Coronary artery (tissue), 2 donors: ENCODE results near the gene GALNT18.

Source experiments
- DNase-seq: peaks from one replicate; pipeline ENCODE4 v3.0.0-alpha.2; 2017; ENCODE audit warnings: low spot score
- H3K27ac ChIP-seq, 2 donors: fragments of 200-600 bp; sonication (generic); one replicate each; pipeline ENCODE4 v1.5.1; 2016 to 2019
- H3K4me3 ChIP-seq: fragments of 200-600 bp; sonication (generic); 2 replicates; pipeline ENCODE4 v1.5.1; 2016; ENCODE audit warnings: mild to moderate bottlenecking, moderate library complexity
- CTCF ChIP-seq: fragments of 200-600 bp; sonication (generic); IDR thresholded peaks from one replicate; pipeline ENCODE4 v1.5.1; 2019; ENCODE audit warnings: antibody characterized with exemption

GALNT18 gene

GRCh38 chr11:11308249-11308648 is 313.6 kb downstream of the GALNT18 start:
- Histone ChIP-seq H3K4me3 (no peak overlapping the region), H3K27ac (no peak overlapping the region)
- no peak for TF ChIP-seq CTCF
- DNase-seq, result no peak

DNA sequence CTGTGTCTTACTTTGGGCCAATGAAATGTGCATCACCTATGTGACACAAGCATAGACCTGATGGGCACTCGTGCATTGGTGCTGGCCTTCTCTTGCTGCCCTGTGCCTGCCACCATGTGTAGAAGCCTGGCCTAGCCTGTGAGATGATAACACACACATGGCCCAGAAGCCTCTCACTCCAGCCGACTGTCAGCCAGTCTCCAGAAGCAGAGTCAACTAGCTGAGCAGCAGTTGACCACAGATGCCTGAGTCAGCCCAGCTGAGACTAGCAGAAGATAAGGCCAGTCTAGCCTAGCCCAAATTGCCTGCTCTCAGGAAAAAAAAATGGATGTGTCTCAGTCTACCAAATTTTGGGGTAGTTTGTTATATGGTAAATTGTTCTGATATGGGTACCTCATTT is 314.9 kb downstream of the GALNT18 start:
- TF ChIP-seq CTCF, result no peak
- Histone ChIP-seq H3K4me3 (no peak overlapping the region), H3K27ac (no peak overlapping the region)
- DNase-seq, result no peak

DNA sequence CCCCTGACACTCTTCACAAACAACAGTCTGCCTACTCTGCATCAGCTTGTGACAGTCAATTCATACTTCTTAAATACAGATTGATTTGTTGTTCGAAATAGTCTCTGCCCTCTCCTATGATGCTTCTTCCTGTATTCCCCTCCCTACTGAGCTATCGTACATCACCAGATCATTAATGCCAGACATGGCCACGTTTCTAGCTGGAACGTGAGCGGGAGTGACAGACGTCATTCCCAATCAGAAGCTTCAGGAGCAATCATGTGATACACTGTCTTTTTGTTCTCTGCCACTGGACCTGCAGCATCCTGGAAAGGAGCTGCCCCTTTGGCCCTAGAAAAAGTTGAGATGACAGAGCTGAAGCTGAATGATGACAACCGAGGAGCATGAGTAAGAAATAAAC is 317.3 kb downstream of the GALNT18 start:
- no peak overlapping the region for H3K27ac ChIP-seq
- no peak overlapping the region for H3K4me3 ChIP-seq
- DNase-seq, result no peak
- no peak for TF ChIP-seq CTCF

DNA sequence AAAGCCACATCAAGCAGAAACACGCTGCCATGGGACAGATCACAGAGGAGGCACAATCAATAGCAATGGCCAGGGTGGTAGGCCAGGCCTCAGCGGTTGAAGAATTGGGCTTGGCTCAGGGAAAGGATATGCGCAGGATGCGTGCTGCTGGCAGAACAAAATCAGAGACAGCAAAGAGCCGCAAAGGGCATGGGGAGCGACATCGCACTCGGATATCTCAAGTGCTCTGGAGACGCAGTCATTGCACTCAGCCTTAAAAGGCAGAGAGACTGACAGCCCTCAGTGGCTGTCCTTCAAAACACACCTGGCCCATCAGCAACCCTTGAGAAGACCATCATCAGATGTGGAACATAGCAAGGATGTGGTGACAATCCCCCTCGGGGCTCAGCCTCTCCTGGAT is 319.2 kb downstream of the GALNT18 start:
- TF ChIP-seq CTCF, result no peak
- DNase-seq, result no peak
- Histone ChIP-seq H3K27ac (no peak overlapping the region), H3K4me3 (no peak overlapping the region)

GRCh38 chr11:11301212-11301611 is 320.6 kb downstream of the GALNT18 start:
- no peak for TF ChIP-seq CTCF
- Histone ChIP-seq H3K4me3 (no peak overlapping the region), H3K27ac (no peak overlapping the region)
- DNase-seq, result no peak

DNA sequence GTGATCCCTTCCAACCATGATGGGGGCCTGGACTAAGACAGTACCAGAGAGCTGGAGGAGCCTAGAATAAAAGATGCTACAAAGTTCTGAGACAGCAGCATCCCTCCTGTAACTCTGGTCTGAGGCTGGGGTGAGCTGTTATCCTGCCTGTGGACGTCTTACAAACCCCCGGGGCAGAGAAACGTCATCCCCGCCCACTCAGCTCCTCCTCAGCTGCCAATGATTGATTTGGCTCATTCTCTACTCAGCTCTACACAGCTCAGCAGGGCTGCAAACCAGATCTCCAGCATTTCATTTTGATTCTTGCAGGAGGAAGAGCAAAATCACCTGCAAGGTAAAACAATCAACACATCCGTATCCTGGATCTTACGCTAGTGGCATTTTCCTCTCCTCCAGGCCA is 324.2 kb downstream of the GALNT18 start:
- no peak for DNase-seq

GRCh38 chr11:11296434-11296833 is 325.4 kb downstream of the GALNT18 start:
- no peak overlapping the region for H3K4me3 ChIP-seq
- DNase-seq, result no peak
- H3K27ac ChIP-seq, result no peak overlapping the region
- no peak for TF ChIP-seq CTCF

More for the DNA sequence above, 324.2 kb downstream of the GALNT18 start:
- no peak for TF ChIP-seq CTCF
- Histone ChIP-seq H3K4me3 (no peak overlapping the region), H3K27ac (no peak overlapping the region)
